ENCODE data around the gene KSR1.
"Not testable (repeated sequence)": the region's sequence is repeated elsewhere in the genome, so short reads cannot be mapped to it uniquely, and the experiment has no call there.

KSR1 gene

DNA sequence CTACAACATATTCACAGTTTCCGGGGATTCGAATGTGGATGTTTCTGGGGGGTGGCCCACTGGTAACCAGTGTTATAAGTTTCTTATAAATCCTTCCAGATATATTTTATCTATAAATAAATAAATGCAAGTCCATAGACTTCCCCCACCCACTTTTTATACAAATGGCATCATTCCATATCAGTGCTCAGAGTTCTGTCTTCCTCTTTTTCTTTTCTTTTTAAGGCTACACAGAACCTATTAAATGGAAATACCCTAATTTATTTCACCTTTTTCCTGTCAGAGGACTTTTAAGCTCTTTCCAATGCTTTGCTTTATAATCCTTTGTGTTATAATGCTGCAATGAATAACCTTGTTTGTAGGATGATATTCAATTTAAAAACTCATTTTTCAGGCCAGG lies 178.5 kb downstream of the KSR1 start:
- no CpG with 5 or more reads among the region's 2 CpGs for WGBS (ENCODE audit: extremely low coverage, insufficient coverage, low lambda C conversion rate)
- no peak overlapping the region for H3K27ac ChIP-seq (ENCODE audit: low read depth, low read length)
- no peak overlapping the region for H2AK5ac ChIP-seq (ENCODE audit: low read length)

DNA sequence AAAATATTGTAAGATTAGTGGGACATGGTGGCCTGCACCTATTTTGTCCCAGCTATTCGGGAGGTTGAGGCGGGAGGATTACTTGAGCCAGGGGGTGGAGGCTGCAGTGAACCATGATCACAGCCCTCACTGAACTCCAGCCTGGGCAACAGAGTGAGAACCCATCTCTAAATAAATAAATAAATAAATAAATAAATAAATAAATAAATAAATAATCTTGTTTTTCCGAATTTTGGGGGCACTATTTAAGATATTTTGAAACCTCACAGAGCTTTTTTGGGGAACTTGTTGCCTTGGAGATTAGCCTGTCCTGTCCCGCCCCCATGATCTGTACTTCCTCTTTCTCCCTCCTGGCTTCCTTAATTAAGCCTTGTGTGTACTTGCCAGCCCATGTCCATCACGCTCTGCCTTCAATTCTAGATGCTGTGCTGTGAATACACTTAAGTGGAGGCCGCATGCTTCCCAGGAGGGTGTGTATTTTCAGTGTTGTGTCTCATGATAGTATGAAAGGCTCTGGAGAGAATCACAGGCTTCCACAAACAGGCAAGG lies 179.1 kb downstream of the KSR1 start:
- Histone ChIP-seq H2BK15ac (replicated peaks; ENCODE audit: low read depth) (no peak overlapping the region), H3K18ac (ENCODE audit: low read length) (no peak overlapping the region), H4K5ac (ENCODE audit: low read length) (no peak overlapping the region), H4K8ac (ENCODE audit: low read depth, low read length) (no peak overlapping the region), H3K4me2 (ENCODE audit: low read length) (no peak overlapping the region), H2AK5ac (ENCODE audit: low read length) (no peak overlapping the region), H3K79me1 (ENCODE audit: low read length) (no peaks in the 10 kb centered on the region), H3K79me2 (ENCODE audit: control insufficient read depth, insufficient read depth, low read length) (no peaks in the 10 kb centered on the region), H3K4ac (ENCODE audit: low read depth, low read length) (no peak overlapping the region), H3K36me3 (ENCODE audit: control insufficient read depth, insufficient read depth, low read length) (no peaks in the 10 kb centered on the region), H3K56ac (ENCODE audit: low read length) (no peak overlapping the region), H3K4me3 (ENCODE audit: low read length) (no peak overlapping the region), H3K27ac (ENCODE audit: low read depth, low read length) (no peak overlapping the region), H3K4me1 (ENCODE audit: control insufficient read depth, low read depth, low read length) (no peaks in the 10 kb centered on the region), H3K9ac (ENCODE audit: low read length) (no peak overlapping the region), H2BK5ac (ENCODE audit: low read length) (no peak overlapping the region), H3K23ac (ENCODE audit: low read length) (no peak overlapping the region), H2BK120ac (ENCODE audit: low read depth, low read length) (no peak overlapping the region), H3K27me3 (ENCODE audit: insufficient read depth, low read length, poor library complexity) (no peaks in the 10 kb centered on the region)
- no peak for DNase-seq
- no CpG with 5 or more reads among the region's 6 CpGs for WGBS (ENCODE audit: extremely low coverage, insufficient coverage, low lambda C conversion rate)

More for the DNA sequence above, 178.5 kb downstream of the KSR1 start:
- Histone ChIP-seq H2BK120ac (ENCODE audit: low read depth, low read length) (no peak overlapping the region), H3K23ac (ENCODE audit: low read length) (no peak overlapping the region), H3K9ac (ENCODE audit: low read length) (no peak overlapping the region), H2BK5ac (ENCODE audit: low read length) (no peak overlapping the region), H3K4ac (ENCODE audit: low read depth, low read length) (no peak overlapping the region), H3K36me3 (ENCODE audit: control insufficient read depth, insufficient read depth, low read length) (no peaks in the 10 kb centered on the region), H3K4me2 (ENCODE audit: low read length) (no peak overlapping the region), H3K4me3 (ENCODE audit: low read length) (no peak overlapping the region), H3K4me1 (ENCODE audit: control insufficient read depth, low read depth, low read length) (no peaks in the 10 kb centered on the region), H3K27me3 (ENCODE audit: insufficient read depth, low read length, poor library complexity) (no peaks in the 10 kb centered on the region), H3K79me1 (ENCODE audit: low read length) (no peaks in the 10 kb centered on the region), H3K79me2 (ENCODE audit: control insufficient read depth, insufficient read depth, low read length) (no peaks in the 10 kb centered on the region), H4K8ac (ENCODE audit: low read depth, low read length) (no peak overlapping the region), H3K56ac (ENCODE audit: low read length) (no peak overlapping the region), H2BK15ac (replicated peaks; ENCODE audit: low read depth) (no peak overlapping the region), H4K5ac (ENCODE audit: low read length) (no peak overlapping the region), H3K18ac (ENCODE audit: low read length) (no peak overlapping the region)
- DNase-seq = no peak

DNA sequence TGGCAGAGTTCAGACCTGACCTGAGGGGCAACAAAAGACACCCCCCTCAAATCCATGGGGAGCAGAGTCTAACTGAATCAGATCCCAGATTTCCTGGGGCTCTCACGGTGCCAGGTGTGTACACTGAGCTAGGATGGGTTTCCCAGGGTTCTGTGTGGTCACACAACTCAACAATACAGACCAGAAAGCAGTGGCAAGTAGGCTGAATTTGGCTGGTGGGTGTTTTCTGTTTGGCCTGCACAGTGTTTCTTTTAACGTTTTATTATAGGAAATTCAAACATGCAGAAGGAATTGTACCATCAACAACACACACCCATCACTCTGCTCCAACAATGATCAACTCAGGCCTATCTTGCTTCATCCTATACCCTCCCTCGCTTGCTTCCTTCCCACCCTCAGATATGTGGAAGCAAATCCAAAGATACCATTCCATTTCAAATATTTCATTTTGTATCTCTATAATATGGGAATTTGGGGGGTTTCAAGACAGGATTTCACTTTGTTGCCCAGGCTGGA lies 179.8 kb downstream of the KSR1 start:
- H4K5ac ChIP-seq (ENCODE audit: low read length); H3K4me2 ChIP-seq (ENCODE audit: low read length); H3K36me3 ChIP-seq (ENCODE audit: control insufficient read depth, insufficient read depth, low read length); H3K4me1 ChIP-seq (ENCODE audit: control insufficient read depth, low read depth, low read length); DNase-seq; H4K8ac ChIP-seq (ENCODE audit: low read depth, low read length); H3K27ac ChIP-seq (ENCODE audit: low read depth, low read length); H3K79me2 ChIP-seq (ENCODE audit: control insufficient read depth, insufficient read depth, low read length); H2BK15ac ChIP-seq (replicated peaks; ENCODE audit: low read depth); H2BK5ac ChIP-seq (ENCODE audit: low read length); H2AK5ac ChIP-seq (ENCODE audit: low read length); H3K27me3 ChIP-seq (ENCODE audit: insufficient read depth, low read length, poor library complexity); H3K23ac ChIP-seq (ENCODE audit: low read length); H3K4me3 ChIP-seq (ENCODE audit: low read length); H3K9ac ChIP-seq (ENCODE audit: low read length); H3K56ac ChIP-seq (ENCODE audit: low read length); H2BK120ac ChIP-seq (ENCODE audit: low read depth, low read length); H3K18ac ChIP-seq (ENCODE audit: low read length); H3K79me1 ChIP-seq (ENCODE audit: low read length); H3K4ac ChIP-seq (ENCODE audit: low read depth, low read length): not testable (repeated sequence)
- WGBS (ENCODE audit: extremely low coverage, insufficient coverage, low lambda C conversion rate) = no CpG with 5 or more reads among the region's 3 CpGs

GRCh38 chr17:27637818-27638217 lies 181.6 kb downstream of the KSR1 start:
- not testable (repeated sequence) for H3K4me2 ChIP-seq (ENCODE audit: low read length); H3K79me2 ChIP-seq (ENCODE audit: control insufficient read depth, insufficient read depth, low read length); H2AK5ac ChIP-seq (ENCODE audit: low read length); H3K23ac ChIP-seq (ENCODE audit: low read length); H2BK15ac ChIP-seq (replicated peaks; ENCODE audit: low read depth); H3K36me3 ChIP-seq (ENCODE audit: control insufficient read depth, insufficient read depth, low read length); H3K27ac ChIP-seq (ENCODE audit: low read depth, low read length); H3K4ac ChIP-seq (ENCODE audit: low read depth, low read length); H2BK5ac ChIP-seq (ENCODE audit: low read length); DNase-seq; H3K18ac ChIP-seq (ENCODE audit: low read length); H3K27me3 ChIP-seq (ENCODE audit: insufficient read depth, low read length, poor library complexity); H3K4me1 ChIP-seq (ENCODE audit: control insufficient read depth, low read depth, low read length); H4K8ac ChIP-seq (ENCODE audit: low read depth, low read length); H3K4me3 ChIP-seq (ENCODE audit: low read length); H3K79me1 ChIP-seq (ENCODE audit: low read length); H3K56ac ChIP-seq (ENCODE audit: low read length); H2BK120ac ChIP-seq (ENCODE audit: low read depth, low read length); H3K9ac ChIP-seq (ENCODE audit: low read length); H4K5ac ChIP-seq (ENCODE audit: low read length)
- WGBS (ENCODE audit: extremely low coverage, insufficient coverage, low lambda C conversion rate) = no CpG with 5 or more reads among the region's 7 CpGs

- not testable (repeated sequence) for H3K56ac ChIP-seq (ENCODE audit: low read length); H2AK5ac ChIP-seq (ENCODE audit: low read length); DNase-seq; H3K79me2 ChIP-seq (ENCODE audit: control insufficient read depth, insufficient read depth, low read length); H2BK15ac ChIP-seq (replicated peaks; ENCODE audit: low read depth); H3K4me3 ChIP-seq (ENCODE audit: low read length); H3K4ac ChIP-seq (ENCODE audit: low read depth, low read length); H3K9ac ChIP-seq (ENCODE audit: low read length); H4K5ac ChIP-seq (ENCODE audit: low read length); H3K27me3 ChIP-seq (ENCODE audit: insufficient read depth, low read length, poor library complexity); H3K4me1 ChIP-seq (ENCODE audit: control insufficient read depth, low read depth, low read length); H3K4me2 ChIP-seq (ENCODE audit: low read length); H2BK120ac ChIP-seq (ENCODE audit: low read depth, low read length); H3K23ac ChIP-seq (ENCODE audit: low read length); H3K18ac ChIP-seq (ENCODE audit: low read length); H2BK5ac ChIP-seq (ENCODE audit: low read length); H3K27ac ChIP-seq (ENCODE audit: low read depth, low read length); H3K36me3 ChIP-seq (ENCODE audit: control insufficient read depth, insufficient read depth, low read length); H3K79me1 ChIP-seq (ENCODE audit: low read length); H4K8ac ChIP-seq (ENCODE audit: low read depth, low read length)
- no CpG with 5 or more reads among the region's 5 CpGs for WGBS (ENCODE audit: extremely low coverage, insufficient coverage, low lambda C conversion rate)
These were observed 182.2 kb downstream of the KSR1 start for GRCh38 chr17:27638415-27638914.

- Histone ChIP-seq H3K18ac (ENCODE audit: low read length) (no peak overlapping the region), H2BK5ac (ENCODE audit: low read length) (no peak overlapping the region), H3K27me3 (ENCODE audit: insufficient read depth, low read length, poor library complexity) (no peaks in the 10 kb centered on the region), H3K23ac (ENCODE audit: low read length) (no peak overlapping the region), H2BK120ac (ENCODE audit: low read depth, low read length) (no peak overlapping the region), H3K9ac (ENCODE audit: low read length) (no peak overlapping the region), H2AK5ac (ENCODE audit: low read length) (no peak overlapping the region), H2BK15ac (replicated peaks; ENCODE audit: low read depth) (no peak overlapping the region), H3K36me3 (ENCODE audit: control insufficient read depth, insufficient read depth, low read length) (no peaks in the 10 kb centered on the region), H3K4me2 (ENCODE audit: low read length) (no peak overlapping the region), H4K8ac (ENCODE audit: low read depth, low read length) (no peak overlapping the region), H3K27ac (ENCODE audit: low read depth, low read length) (no peak overlapping the region), H3K4me1 (ENCODE audit: control insufficient read depth, low read depth, low read length) (no peaks in the 10 kb centered on the region), H4K5ac (ENCODE audit: low read length) (no peak overlapping the region), H3K4me3 (ENCODE audit: low read length) (no peak overlapping the region), H3K79me1 (ENCODE audit: low read length) (no peaks in the 10 kb centered on the region), H3K4ac (ENCODE audit: low read depth, low read length) (no peak overlapping the region), H3K79me2 (ENCODE audit: control insufficient read depth, insufficient read depth, low read length) (no peaks in the 10 kb centered on the region), H3K56ac (ENCODE audit: low read length) (no peak overlapping the region)
- DNase-seq = no peak
- no CpG with 5 or more reads among the region's 4 CpGs for WGBS (ENCODE audit: extremely low coverage, insufficient coverage, low lambda C conversion rate)
These were observed 184.5 kb downstream of the KSR1 start for GRCh38 chr17:27640790-27641189.
